Measurements from ENCODE around the gene SLC38A10.
A peak's percentile ranks its signal among the peaks of the same experiment; 100 is the strongest.

The SLC38A10 gene

GRCh38 chr17:81250286-81251093 is 44.6 kb downstream of the SLC38A10 start:
- intact Hi-C loops (cut with DNase I): loop anchor here (5.0 kb wide), 1 partner anchor 237 kb away; no protein-coding TSS in a partner anchor

GRCh38 chr17:81249223-81250040 is 45.7 kb downstream of the SLC38A10 start:
- DNase-seq: peak in 1 of 42 donors; percentile 1
- intact Hi-C loops (cut with DNase I): loop anchor here (5.0 kb wide), 1 partner anchor 238 kb away; no protein-coding TSS in a partner anchor

More at GRCh38 chr17:81250286-81251093, 44.6 kb downstream of the SLC38A10 start:
- no peak for DNase-seq

GRCh38 chr17:81248649-81249048 is 46.5 kb downstream of the SLC38A10 start:
- intact Hi-C loops (cut with DNase I): no loop called here
- no peak for DNase-seq

GRCh38 chr17:81247339-81247990 is 47.6 kb downstream of the SLC38A10 start:
- intact Hi-C loops (cut with DNase I): no loop called here
- DNase-seq: no peak

GRCh38 chr17:81246679-81247338 is 48.3 kb downstream of the SLC38A10 start:
- DNase-seq: no peak
- intact Hi-C loops (cut with DNase I): no loop called here

- intact Hi-C loops (cut with DNase I): no loop called here
- no peak for DNase-seq
Measured at GRCh38 chr17:81246343-81246670, 48.8 kb downstream of the SLC38A10 start.

- no peak for DNase-seq
- intact Hi-C loops (cut with DNase I): no loop called here
Measured at GRCh38 chr17:81245665-81246342, 49.3 kb downstream of the SLC38A10 start.

- intact Hi-C loops (cut with DNase I): no loop called here
- no peak for DNase-seq
Measured at GRCh38 chr17:81245024-81245664, 50.0 kb downstream of the SLC38A10 start.

- intact Hi-C loops (cut with DNase I): no loop called here
- DNase-seq: no peak
Measured at GRCh38 chr17:81244358-81245023, 50.6 kb downstream of the SLC38A10 start.

- no peak for DNase-seq
- intact Hi-C loops (cut with DNase I): no loop called here
Measured at GRCh38 chr17:81243333-81243664, 51.8 kb downstream of the SLC38A10 start.

GRCh38 chr17:81242421-81243332 is 52.4 kb downstream of the SLC38A10 start:
- no peak for DNase-seq
- intact Hi-C loops (cut with DNase I): no loop called here

GRCh38 chr17:81241648-81242420 is 53.3 kb downstream of the SLC38A10 start:
- DNase-seq: peak in 41 of 42 donors; percentile 51 to 87 (median 66)
- intact Hi-C loops (cut with DNase I): no loop called here

GRCh38 chr17:81241203-81241602 is 53.9 kb downstream of the SLC38A10 start:
- intact Hi-C loops (cut with DNase I): no loop called here
- no peak for DNase-seq

GRCh38 chr17:81240761-81241160 is 54.3 kb downstream of the SLC38A10 start:
- intact Hi-C loops (cut with DNase I): no loop called here
- DNase-seq: no peak

- peak in 4 of 42 donors; percentile 16 to 22 (median 18) for DNase-seq
- intact Hi-C loops (cut with DNase I): loop anchor here (5.0 kb wide), 1 partner anchor 103 kb away; no protein-coding TSS in a partner anchor
Measured at GRCh38 chr17:81239714-81240555, 55.2 kb downstream of the SLC38A10 start.
